GM19438 (cell line): ENCODE data around the gene OR4N2.
"Not testable (repeated sequence)": the region's sequence is repeated elsewhere in the genome, so short reads cannot be mapped to it uniquely, and the experiment has no call there.

ENCODE experiments used
- ATAC-seq: cut with Tn5 transposase; IDR thresholded peaks from one replicate; pipeline ENCODE4 v1.9.1; 2021; ENCODE audit warnings: low read depth; ENCODE audit not compliant: unreplicated experiment

The OR4N2 gene

DNA sequence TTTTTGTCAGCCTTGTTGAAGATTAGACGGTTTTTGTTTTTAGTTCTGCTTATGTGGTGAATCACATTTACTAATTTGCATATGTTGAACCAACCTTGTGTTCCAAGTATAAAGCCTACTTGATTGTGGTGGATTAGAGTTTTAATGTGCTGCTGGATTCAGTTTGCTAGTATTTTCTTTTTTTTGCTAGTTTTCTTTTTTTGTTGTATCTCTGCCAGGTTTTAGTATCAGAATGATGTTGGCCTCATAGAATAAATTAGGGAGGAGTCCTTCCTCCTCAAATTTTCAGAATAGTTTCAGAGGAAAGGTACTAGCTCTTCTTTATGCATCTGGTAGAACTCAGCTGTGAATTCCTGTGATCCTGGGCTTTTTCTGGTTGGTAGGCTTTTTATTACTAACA lies at the start of gene OR4N2:
OR4N2 (plus strand) TSS at position 301 of the 400 bp plus-strand sequence. CDS start 23,679 bp downstream, outside the sequence.
- ATAC-seq = not testable (repeated sequence)

DNA sequence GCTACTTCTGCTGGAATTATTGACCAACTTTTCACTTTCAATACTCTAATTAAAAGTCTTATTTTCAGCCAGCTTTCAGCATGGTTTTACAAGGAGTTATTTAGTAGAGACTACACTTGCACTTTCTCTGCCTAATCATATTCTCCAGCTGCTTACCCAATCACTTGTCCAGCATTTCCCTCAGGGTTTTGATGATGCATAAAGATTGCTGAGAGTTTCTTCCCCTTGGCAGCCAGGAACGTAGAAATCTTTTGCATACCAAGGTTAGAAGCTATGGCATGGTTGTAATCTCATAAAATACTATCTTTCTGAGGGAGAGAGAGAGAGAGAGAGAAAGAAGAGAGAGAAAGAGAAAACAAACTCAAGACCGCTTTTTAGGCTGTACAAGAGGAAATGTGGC lies 49.4 kb upstream of the OR4N2 start:
- ATAC-seq = no peak

DNA sequence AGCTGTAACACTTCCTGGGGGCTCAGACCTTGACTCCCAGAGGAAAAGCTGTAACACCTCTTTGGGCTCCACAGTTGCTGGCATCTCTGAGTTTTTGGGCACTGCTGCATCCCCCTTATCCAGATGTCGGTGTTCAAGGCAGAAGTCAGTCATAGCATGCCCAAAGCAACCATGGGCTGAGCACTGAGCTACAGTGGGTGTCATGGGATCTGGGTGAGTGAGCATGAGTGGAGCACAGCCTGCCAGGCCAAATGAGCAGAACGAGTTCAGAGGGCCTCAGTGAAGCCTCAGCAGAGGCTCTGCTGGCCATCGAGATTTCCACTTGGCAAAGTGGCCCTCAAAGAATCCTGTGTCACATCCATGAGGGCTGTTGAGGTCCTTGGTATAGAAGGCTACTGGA lies 32.1 kb upstream of the OR4N2 start:
- not testable (repeated sequence) for ATAC-seq

DNA sequence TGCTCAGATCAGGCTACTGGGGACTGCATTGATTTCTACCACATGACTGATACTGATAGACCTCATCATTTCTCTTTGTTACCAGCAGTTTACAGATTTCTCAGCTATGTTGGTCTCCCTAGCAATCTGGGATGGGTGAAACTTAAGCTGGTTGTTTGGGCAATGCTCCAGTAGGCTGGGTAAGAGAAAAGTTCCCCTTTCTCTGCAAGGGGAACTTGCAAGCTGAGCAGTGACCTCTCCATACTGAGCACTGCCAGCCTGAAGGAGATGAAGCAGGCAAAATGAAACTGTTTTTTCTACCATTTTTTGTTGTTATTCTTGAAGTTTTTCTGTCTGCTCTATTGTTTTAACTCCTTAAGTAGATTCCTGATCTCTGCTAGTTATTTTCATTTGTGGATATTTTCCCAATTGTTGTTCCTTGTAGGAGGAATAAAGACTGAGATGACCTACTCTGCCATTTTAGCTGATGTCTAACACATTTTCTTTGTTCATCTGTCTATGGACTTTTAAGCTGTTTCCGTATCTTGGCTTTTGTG lies 31.6 kb upstream of the OR4N2 start:
- ATAC-seq = no peak

- ATAC-seq = not testable (repeated sequence)
Observed at GRCh38 chr14:19772454-19772853, 31.1 kb upstream of the OR4N2 start.

- ATAC-seq = not testable (repeated sequence)
Observed at GRCh38 chr14:19773204-19773603, 30.4 kb upstream of the OR4N2 start, which contains the start of gene OR4M1. Gene OR4M1, plus strand, starts transcription at chr14:19773504. Its CDS starts 6,819 bp downstream, at chr14:19780323.

GRCh38 chr14:19775587-19775986 lies 28.0 kb upstream of the OR4N2 start:
- ATAC-seq = no peak

GRCh38 chr14:19785848-19786247 lies 17.7 kb upstream of the OR4N2 start:
- not testable (repeated sequence) for ATAC-seq

DNA sequence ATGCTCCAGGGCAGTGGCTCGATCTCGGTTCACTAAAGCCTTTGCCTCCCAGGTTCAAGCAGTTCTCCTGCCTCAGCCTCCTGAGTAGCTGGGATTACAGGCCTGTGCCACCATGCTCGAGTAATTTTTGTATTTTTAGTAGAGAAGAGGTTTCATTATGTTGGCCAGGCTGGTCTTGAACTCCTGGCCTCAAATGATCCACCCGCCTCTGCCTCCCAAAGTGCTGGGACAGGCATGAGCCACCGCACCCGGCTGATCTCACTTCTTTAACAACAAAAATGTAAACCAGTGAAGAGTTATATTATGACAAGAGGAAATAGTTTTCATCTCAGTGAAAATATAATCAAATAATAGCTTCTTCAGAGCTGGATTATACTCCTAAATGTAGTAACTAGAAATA lies 16.3 kb upstream of the OR4N2 start:
- ATAC-seq = not testable (repeated sequence)

DNA sequence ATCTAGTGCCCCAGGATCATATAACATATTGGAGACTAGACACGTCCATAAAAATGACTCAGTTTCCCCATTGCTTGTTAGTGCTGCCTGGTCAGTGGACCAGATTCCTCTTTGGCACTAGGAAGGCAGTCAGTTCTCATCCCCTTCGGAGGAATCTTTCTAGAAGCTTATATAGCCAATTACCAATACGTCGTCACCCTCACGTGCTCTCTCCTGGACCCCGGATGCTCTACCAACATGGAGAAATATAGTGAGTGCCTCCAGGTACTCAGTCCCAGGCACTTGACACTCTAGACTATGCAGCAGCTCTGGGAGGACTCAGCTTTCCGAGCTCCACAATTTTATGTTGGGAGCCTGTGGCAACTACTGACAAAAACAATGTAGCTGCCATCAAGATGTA lies 15.4 kb upstream of the OR4N2 start:
- ATAC-seq = not testable (repeated sequence)

DNA sequence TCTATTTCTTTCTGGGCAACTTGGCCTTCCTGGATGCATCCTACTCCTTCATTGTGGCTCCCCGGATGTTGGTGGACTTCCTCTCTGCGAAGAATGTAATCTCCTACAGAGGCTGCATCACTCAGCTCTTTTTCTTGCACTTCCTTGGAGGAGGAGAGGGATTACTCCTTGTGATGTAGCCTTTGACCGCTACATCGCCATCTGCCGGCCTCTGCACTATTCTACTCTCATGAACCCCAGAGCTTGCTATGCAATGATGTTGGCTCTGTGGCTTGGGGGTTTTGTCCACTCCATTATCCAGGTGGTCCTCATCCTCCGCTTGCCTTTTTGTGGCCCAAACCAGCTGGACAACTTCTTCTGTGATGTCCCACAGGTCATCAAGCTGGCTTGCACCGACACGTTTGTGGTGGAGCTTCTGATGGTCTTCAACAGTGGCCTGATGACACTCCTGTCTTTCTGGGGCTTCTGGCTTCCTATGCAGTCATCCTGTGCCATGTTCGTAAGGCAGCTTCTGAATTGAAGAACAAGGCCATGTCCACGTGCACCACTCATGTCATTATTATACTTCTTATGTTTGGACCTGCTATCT lies 7.0 kb upstream of the OR4N2 start:
- not testable (repeated sequence) for ATAC-seq

- ATAC-seq = no peak
Observed at GRCh38 chr14:19799880-19800279, 3.7 kb upstream of the OR4N2 start.

GRCh38 chr14:19800282-19801117 lies 3.1 kb upstream of the OR4N2 start:
- ATAC-seq = no peak

DNA sequence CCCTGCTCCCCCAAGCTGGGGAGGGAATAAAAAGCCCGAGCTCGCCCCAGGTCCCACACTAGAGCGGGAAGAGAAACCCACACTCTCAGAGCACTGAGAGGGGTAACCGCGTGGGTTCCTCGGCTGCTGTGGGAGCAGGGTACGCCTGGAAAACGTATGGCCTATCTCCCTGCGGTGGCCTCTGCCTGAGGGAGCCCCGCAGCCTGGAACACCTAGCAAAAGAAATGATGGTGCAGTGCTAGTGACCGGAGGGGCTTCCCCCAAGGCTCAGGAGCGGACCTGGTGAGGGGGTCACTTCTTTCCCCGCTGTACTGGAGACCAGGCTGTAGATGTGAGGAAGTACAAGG lies 2.5 kb upstream of the OR4N2 start:
- no peak for ATAC-seq

DNA sequence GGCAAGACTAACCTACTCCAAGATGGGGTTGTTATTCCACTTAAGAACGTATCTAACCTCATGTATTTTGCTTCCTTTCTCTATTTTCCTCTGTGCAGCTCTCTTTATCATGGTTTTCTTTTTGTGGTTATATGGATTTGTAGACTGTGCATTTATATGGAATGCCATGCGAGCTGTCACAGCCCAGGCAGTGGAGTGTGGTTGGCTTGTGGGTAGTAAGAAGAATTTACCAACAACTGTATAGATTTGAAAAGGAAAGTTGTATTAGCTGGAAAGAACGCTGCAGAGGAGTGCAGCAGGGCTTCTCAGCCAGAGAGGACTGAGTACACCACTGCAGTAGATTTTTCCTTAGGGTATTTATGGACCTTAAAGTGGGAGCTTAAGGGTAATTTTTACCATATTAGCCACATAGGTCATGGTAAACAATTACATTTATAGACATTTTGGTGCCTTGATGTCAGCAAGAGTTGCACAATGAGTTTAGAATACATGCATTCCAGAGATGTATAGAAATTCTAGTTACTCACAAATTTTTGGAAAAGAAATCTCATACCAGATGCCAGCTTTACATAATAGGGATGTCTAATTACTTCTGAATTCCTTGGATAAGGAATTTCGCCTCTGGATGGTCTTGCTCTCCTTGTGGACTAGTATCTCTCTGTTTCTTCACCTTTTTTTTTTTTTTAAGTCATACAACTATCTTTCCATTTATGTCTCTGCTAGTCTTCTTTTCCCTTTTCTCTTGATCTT lies 9.8 kb downstream of the OR4N2 start:
- not testable (repeated sequence) for ATAC-seq

DNA sequence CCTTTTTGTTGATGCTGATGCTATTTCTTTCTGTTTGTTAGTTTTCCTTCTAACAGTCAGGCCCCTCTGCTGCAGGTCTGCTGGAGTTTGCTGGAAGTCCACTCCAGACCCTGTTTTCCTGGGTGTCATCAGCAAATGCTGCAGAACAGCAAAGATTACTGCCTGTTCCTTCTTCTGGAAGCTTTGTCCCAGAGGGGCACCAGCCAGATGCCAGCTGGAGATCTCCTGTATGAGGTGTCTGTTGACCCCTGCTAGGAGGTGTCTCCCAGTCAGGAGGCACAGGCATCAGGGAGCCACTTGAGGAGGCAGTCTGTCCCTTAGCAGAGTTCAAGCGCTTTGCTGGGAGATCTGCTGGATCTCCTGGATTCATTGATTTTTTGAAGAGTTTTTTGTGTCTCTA lies 16.3 kb downstream of the OR4N2 start:
- not testable (repeated sequence) for ATAC-seq

DNA sequence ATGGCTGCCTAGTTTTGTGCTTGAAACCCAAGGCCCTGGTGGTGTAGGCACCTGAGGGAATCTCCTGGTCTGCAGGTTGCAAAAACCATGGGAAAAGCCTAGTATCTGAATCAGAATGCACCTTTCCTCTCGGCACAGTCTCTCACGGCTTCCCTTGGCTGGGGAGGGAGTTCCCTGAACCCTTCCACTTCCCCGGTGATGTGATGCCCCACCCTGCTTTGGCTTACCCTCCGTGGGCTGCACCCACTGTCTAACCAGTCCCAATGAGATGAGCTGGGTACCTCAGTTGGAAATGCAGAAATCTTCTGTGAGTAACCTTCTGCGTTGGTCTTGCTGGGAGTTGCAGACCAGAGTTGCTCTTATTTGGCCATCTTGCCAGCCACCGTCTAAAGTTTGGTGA lies 17.4 kb downstream of the OR4N2 start:
- ATAC-seq = not testable (repeated sequence)

GRCh38 chr14:19823178-19823577 lies 19.6 kb downstream of the OR4N2 start:
- ATAC-seq = no peak

DNA sequence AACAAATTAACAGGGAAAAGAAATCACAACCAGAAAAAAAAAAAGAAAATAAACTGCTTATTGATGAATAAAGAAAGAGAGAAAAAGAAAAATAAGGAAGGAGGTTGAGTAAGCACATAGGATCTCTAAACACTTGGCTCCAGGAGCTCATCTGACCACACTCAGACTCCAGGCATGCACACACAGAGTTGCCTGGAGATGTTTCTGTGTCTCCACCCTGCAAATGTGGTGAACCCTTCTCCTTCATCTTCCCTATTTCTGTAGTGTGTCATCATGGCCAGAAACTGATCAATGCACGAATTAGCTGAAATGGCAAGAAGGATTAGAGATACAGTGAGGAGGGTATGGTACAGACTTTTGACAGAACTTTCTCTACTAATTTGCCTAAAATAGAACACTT lies 20.2 kb downstream of the OR4N2 start:
- no peak for ATAC-seq

DNA sequence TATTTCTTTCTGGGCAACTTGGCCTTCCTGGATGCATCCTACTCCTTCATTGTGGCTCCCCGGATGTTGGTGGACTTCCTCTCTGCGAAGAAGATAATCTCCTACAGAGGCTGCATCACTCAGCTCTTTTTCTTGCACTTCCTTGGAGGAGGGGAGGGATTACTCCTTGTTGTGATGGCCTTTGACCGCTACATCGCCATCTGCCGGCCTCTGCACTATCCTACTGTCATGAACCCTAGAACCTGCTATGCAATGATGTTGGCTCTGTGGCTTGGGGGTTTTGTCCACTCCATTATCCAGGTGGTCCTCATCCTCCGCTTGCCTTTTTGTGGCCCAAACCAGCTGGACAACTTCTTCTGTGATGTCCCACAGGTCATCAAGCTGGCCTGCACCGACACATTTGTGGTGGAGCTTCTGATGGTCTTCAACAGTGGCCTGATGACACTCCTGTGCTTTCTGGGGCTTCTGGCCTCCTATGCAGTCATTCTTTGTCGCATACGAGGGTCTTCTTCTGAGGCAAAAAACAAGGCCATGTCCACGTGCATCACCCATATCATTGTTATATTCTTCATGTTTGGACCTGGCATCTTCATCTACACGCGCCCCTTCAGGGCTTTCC lies 24.2 kb downstream of the OR4N2 start:
- not testable (repeated sequence) for ATAC-seq

GRCh38 chr14:19828314-19828713 lies 24.7 kb downstream of the OR4N2 start:
- ATAC-seq = no peak
